ENCODE data around the gene ZNF799.
"Not testable (repeated sequence)": the region's sequence is repeated elsewhere in the genome, so short reads cannot be mapped to it uniquely, and the experiment has no call there.

Gene ZNF799

GRCh38 chr19:12362236-12362635, 38.8 kb downstream of the ZNF799 start:
- DNase-seq, result not testable (repeated sequence)

- no peak for DNase-seq
Measured at GRCh38 chr19:12353375-12353774, 47.7 kb downstream of the ZNF799 start.

GRCh38 chr19:12350890-12351197, 50.2 kb downstream of the ZNF799 start:
- no peak for DNase-seq

- DNase-seq, result no peak
Measured at GRCh38 chr19:12350185-12350889, 50.7 kb downstream of the ZNF799 start.

GRCh38 chr19:12346896-12347295, 54.2 kb downstream of the ZNF799 start:
- no peak for DNase-seq

- no peak for DNase-seq
Measured at GRCh38 chr19:12345197-12345596, 55.9 kb downstream of the ZNF799 start.

All from fibroblast of skin of abdomen (primary cell).